A673 (cell line): ENCODE results near the gene PIGU. TPM values are rescaled to one million over a fixed set of nuclear protein-coding genes. Genes with fewer than 3 reads are reported as not detected.
"Not testable (repeated sequence)": the region's sequence is repeated elsewhere in the genome, so short reads cannot be mapped to it uniquely, and the experiment has no call there.

Source experiments
- BruUV-seq: library from RNA; stranded (reverse); fragments of 400-500 nt; replicated peaks from 2 replicates; lab custom pipeline; 2021; lab: Mats Ljungman, UMichigan
- CTCF ChIA-PET: fragments of 300-600 bp; sonication (Branson Sonifier 250); formaldehyde crosslinking; loops from one replicate; lab custom pipeline; 2022; ENCODE audit warnings: antibody characterized with exemption; lab: Charles Lee
- POLR2A ChIA-PET: fragments of 300-600 bp; sonication (Branson Sonifier 250); formaldehyde crosslinking; loops from one replicate; lab custom pipeline; 2022; ENCODE audit warnings: antibody characterized with exemption; ENCODE audit not compliant: low non-redundant PET; lab: Charles Lee
- DNase-seq: peaks from one replicate; pipeline ENCODE4 v3.0.0-alpha.2; 2015; ENCODE audit warnings: low spot score
- H3K27ac ChIP-seq: fragments of 200-600 bp; sonication (generic); 2 replicates; pipeline ENCODE4 v1.5.1; 2016; ENCODE audit warnings: mixed run types, low read depth, mild to moderate bottlenecking, mixed read lengths, antibody characterized with exemption, low read length; ENCODE audit not compliant: poor library complexity, severe bottlenecking
- H3K27me3 ChIP-seq: fragments of 200-600 bp; sonication (generic); replicated peaks from 2 replicates; pipeline ENCODE4 v1.6.1; 2017; ENCODE audit warnings: mixed run types, low read depth, mild to moderate bottlenecking, mixed read lengths, antibody characterized with exemption, low read length; ENCODE audit not compliant: insufficient read depth, poor library complexity
- H3K36me3 ChIP-seq: fragments of 200-600 bp; sonication (generic); 2 replicates; pipeline ENCODE4 v1.6.1; 2016; ENCODE audit warnings: mixed run types, mild to moderate bottlenecking, mixed read lengths, antibody characterized with exemption, low read length; ENCODE audit not compliant: insufficient read depth, poor library complexity, severe bottlenecking
- H3K4me1 ChIP-seq: fragments of 200-600 bp; sonication (generic); 2 replicates; pipeline ENCODE4 v1.6.1; 2017; ENCODE audit warnings: mixed run types, mild to moderate bottlenecking, mixed read lengths, antibody characterized with exemption, low read length; ENCODE audit not compliant: insufficient read depth, poor library complexity, severe bottlenecking
- H3K4me3 ChIP-seq: fragments of 200-600 bp; sonication (generic); 2 replicates; pipeline ENCODE4 v1.5.1; 2016; ENCODE audit warnings: low read depth, mixed run types, mild to moderate bottlenecking, mixed read lengths, low read length; ENCODE audit not compliant: poor library complexity, severe bottlenecking
- H3K9me3 ChIP-seq: fragments of 200-600 bp; sonication (generic); 2 replicates; pipeline ENCODE4 v1.6.1; 2016; ENCODE audit warnings: mixed run types, low read depth, mild to moderate bottlenecking, mixed read lengths, antibody characterized with exemption, low read length; ENCODE audit not compliant: poor library complexity, severe bottlenecking
- EZH2 ChIP-seq: fragments of 200-600 bp; sonication (generic); IDR thresholded peaks from 2 replicates; pipeline ENCODE4 v1.6.1; 2017; ENCODE audit warnings: borderline replicate concordance, low read depth, mild to moderate bottlenecking, mixed read lengths, antibody characterized with exemption, low read length; ENCODE audit not compliant: poor library complexity, severe bottlenecking
- intact Hi-C: fragments of 100-400 bp; cut with micrococcal nuclease; formaldehyde crosslinking; loops from one replicate; pipeline ENCODE4 v1.10.0; 2022; ENCODE audit not compliant: unreplicated experiment
- total RNA-seq: library from RNA; stranded (reverse); gene quantifications from 2 replicates; pipeline ENCODE4 v1.2.3, GENCODE V29; 2021
- TF ChIP-seq, protein P1 (sequence below): fragments of 300-800, 200-600 bp; sonication (generic); conservative IDR thresholded peaks from 2 replicates; pipeline ENCODE4 v1.5.1; 2017; ENCODE audit warnings: low read depth, mild to moderate bottlenecking, antibody characterized with exemption, low read length, moderate library complexity, mixed read lengths

The PIGU gene
- total RNA-seq, 1 experiment from 2014 or later = 31.4 TPM

DNA sequence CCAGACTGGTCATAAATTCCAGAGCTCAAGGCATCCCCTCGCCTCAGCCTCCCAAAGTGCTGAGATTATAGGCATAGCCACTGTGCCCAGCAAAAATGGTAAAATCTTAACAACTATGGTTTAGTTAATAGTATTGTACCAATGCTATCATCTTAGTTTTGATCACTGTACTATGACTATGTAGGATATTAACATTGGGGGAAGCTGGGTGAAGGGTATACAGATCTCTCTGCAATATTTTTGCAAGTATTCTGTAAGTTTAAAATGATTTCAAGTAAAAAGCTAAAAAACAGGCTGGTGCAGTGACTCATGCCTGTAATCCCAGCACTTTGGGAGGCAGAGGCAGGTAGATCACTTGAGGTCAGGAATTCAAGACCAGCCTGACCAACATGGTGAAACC is 7.8 kb downstream of the PIGU start:
- POLR2A ChIA-PET = no interaction called here
- TF ChIP-seq, protein P1, sequence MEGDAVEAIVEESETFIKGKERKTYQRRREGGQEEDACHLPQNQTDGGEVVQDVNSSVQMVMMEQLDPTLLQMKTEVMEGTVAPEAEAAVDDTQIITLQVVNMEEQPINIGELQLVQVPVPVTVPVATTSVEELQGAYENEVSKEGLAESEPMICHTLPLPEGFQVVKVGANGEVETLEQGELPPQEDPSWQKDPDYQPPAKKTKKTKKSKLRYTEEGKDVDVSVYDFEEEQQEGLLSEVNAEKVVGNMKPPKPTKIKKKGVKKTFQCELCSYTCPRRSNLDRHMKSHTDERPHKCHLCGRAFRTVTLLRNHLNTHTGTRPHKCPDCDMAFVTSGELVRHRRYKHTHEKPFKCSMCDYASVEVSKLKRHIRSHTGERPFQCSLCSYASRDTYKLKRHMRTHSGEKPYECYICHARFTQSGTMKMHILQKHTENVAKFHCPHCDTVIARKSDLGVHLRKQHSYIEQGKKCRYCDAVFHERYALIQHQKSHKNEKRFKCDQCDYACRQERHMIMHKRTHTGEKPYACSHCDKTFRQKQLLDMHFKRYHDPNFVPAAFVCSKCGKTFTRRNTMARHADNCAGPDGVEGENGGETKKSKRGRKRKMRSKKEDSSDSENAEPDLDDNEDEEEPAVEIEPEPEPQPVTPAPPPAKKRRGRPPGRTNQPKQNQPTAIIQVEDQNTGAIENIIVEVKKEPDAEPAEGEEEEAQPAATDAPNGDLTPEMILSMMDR = no peak
- TF ChIP-seq EZH2 = no peak

DNA sequence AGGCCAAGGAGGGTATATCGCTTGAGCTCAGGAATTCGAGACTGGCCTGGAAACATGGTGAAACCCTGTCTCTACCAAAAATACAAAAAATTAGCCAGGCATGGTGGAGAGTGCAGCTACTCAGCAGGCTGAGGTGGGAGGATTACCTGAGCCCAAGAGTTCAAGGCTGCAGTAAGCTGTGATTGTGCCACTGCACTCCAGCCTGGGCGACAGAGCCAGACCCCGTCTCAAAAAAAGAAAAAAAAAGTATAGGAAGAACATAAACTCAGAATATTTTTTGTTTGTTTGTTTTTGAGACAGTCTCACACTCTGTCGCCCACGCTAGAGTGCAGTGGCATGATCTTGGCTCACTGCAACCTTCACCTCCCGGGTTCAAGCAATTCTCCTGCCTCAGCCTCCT is 12.1 kb downstream of the PIGU start:
- POLR2A ChIA-PET, H3K4me3 ChIP-seq, H3K9me3 ChIP-seq, BruUV-seq, CTCF ChIA-PET, intact Hi-C loops, H3K27ac ChIP-seq, H3K27me3 ChIP-seq, H3K36me3 ChIP-seq, H3K4me1 ChIP-seq, DNase-seq: not testable (repeated sequence)

More for the DNA sequence above, 7.8 kb downstream of the PIGU start:
- H3K27me3 ChIP-seq = no peaks in the 10 kb centered on the region
- intact Hi-C loops = no loop called here
- H3K27ac ChIP-seq = no peak overlapping the region
- CTCF ChIA-PET = no interaction called here
- DNase-seq = no peak
- H3K36me3 ChIP-seq = no peaks in the 10 kb centered on the region
- H3K4me3 ChIP-seq = no peak overlapping the region
- BruUV-seq = no TSS peak
- H3K9me3 ChIP-seq = no peaks in the 10 kb centered on the region
- H3K4me1 ChIP-seq = no peaks in the 10 kb centered on the region

DNA sequence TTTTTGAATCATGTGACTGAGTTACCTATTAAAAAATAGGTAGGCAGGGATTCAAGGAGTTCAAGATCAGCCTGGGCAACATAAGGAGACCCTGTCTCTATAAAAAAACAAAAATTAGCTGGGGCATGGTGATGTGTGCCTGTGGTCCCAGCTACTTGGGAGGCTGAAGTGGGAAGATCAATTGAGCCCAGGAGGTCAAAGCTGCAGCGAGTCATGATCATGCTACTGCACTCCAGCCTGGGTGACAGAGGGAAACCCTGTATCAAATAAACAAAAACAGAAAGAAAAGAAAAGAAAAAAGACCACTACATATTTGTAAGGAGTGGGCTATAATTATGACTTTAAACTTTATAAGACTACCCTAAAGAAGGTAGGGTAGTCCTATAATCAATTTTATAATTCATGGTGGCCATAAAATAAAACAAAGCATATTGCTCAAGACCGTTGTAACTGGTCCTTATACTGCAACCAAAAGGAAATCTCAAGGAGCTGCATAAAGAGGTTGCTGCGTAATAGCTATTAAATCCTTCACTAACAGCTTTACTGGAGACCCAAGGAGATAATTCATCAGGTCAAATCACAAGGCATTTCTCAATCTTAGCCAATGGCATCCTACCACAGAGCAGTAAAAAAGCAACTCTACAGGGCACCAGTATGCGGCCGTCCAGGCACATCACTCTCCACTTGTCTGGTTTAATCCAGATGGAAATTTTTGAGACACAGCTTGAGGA is 13.5 kb downstream of the PIGU start:
- no TSS peak for BruUV-seq
- Histone ChIP-seq H3K4me1 (no peaks in the 10 kb centered on the region), H3K27me3 (no peaks in the 10 kb centered on the region), H3K4me3 (no peak overlapping the region), H3K9me3 (no peaks in the 10 kb centered on the region), H3K27ac (peak overlapping the region; percentile 42), H3K36me3 (no peaks in the 10 kb centered on the region)
- ChIA-PET POLR2A (interaction anchor here (0.6 kb wide), 1 partner anchor 11 kb away, joined by 8 read pairs; no protein-coding TSS in a partner anchor), CTCF (interaction anchor here (0.6 kb wide), 1 partner anchor 19 kb away, joined by 3 read pairs; no protein-coding TSS in a partner anchor)
- TF ChIP-seq EZH2 = no peak
- TF ChIP-seq, protein P1 = no peak
- no peak for DNase-seq
- intact Hi-C loops = no loop called here

DNA sequence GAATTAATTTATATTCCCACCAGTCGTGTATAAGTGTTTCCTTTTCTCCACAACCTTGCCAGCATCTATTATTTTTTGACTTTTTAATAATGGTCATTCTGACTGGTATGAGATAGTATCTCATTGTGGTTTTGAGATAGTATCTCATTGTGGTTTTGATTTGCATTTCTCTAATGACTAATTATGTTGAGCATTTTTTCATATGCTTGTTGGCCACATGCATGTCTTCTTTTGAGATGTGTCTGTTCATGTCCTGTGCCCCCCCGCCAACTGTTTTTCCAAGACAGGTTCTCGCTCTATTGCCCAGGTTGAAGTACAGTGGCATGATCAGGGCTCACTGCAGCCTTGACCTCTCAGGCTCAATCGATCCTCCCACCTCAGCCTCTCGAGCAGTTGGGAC is 15.1 kb downstream of the PIGU start:
- CTCF ChIA-PET, DNase-seq, POLR2A ChIA-PET, BruUV-seq, intact Hi-C loops, H3K27me3 ChIP-seq, H3K4me3 ChIP-seq, H3K4me1 ChIP-seq, H3K36me3 ChIP-seq, H3K27ac ChIP-seq, H3K9me3 ChIP-seq: not testable (repeated sequence)

DNA sequence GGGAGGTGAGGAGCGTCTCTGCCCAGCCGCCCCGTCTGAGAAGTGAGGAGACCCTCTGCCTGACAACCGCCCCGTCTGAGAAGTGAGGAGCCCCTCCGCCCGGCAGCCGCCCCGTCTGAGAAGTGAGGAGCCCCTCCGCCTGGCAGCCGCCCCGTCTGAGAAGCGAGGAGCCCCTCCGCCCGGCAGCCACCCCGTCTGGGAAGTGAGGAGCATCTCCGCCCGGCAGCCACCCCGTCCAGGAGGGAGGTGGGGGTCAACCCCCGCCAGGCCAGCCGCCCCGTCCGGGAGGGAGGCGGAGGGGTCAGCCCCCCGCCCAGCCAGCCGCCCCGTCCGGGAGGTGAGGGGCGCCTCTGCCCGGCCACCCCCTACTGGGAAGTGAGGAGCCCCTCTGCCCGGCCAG is 18.2 kb downstream of the PIGU start:
- H3K4me3 ChIP-seq, H3K9me3 ChIP-seq, H3K36me3 ChIP-seq, DNase-seq, intact Hi-C loops, POLR2A ChIA-PET, H3K27me3 ChIP-seq, CTCF ChIA-PET, H3K27ac ChIP-seq, BruUV-seq, H3K4me1 ChIP-seq: not testable (repeated sequence)
